Ovary (tissue), 9 donors: ENCODE data around the gene BACH2. TPM values are rescaled to one million over a fixed set of nuclear protein-coding genes. Genes with fewer than 3 reads are reported as not detected.
"Not testable (repeated sequence)": the region's sequence is repeated elsewhere in the genome, so short reads cannot be mapped to it uniquely, and the experiment has no call there.

ENCODE experiments used
- DNase-seq, 5 donors: peaks; one replicate each; pipeline ENCODE4 v3.0.0-alpha.2; 2019 to 2020
- H3K27ac ChIP-seq, 2 donors: fragments of 200-600 bp; one replicate each; pipeline versions ENCODE4 v1.5.1 to v1.8.0; 2019 to 2022
- H3K27me3 ChIP-seq: fragments of 200-600 bp; one replicate; pipeline ENCODE4 v1.8.0; 2022
- H3K36me3 ChIP-seq: fragments of 200-600 bp; sonication (generic); one replicate; pipeline ENCODE4 v1.5.1; 2019
- H3K4me1 ChIP-seq: one replicate; pipeline ENCODE4 v1.8.1; 2013; ENCODE audit warnings: mild to moderate bottlenecking, moderate library complexity; ENCODE audit not compliant: insufficient read depth
- H3K4me3 ChIP-seq: fragments of 200-600 bp; sonication (generic); one replicate; pipeline ENCODE4 v1.5.1; 2017
- H3K9me3 ChIP-seq, 2 donors: fragments of 200-600 bp in 1 of 2; sonication (generic) in 1 of 2; one replicate each; pipeline versions ENCODE4 v1.5.1 to v1.8.1; 2013 to 2019; ENCODE audit warnings: mild to moderate bottlenecking in 1 of 2, moderate library complexity in 1 of 2
- EP300 ChIP-seq: sonication (generic); formaldehyde crosslinking; IDR thresholded peaks from one replicate; pipeline ENCODE4 v1.6.1; 2017; ENCODE audit warnings: antibody characterized with exemption
- POLR2A ChIP-seq: fragments of 450-650 bp; IDR thresholded peaks from one replicate; pipeline ENCODE4 v1.6.1; 2017; ENCODE audit warnings: antibody characterized with exemption, mild to moderate bottlenecking, moderate library complexity
- WGBS, 3 donors: extraction: QIAGEN DNeasy Blood & Tissue Kit in 1 of 3; methylation state at CpG; one replicate each; pipeline versions ENCODE4 v1.1.5 to v1.1.7; 2013 to 2017; 5-methylcytosine and 5-hydroxymethylcytosine counted together
- intact Hi-C, 4 donors: fragments of 100-400 bp; cut with DNase I; formaldehyde crosslinking; loops; one replicate each; pipeline versions ENCODE4 v1.11.0 to v1.15.1; 2022 to 2023
- polyA plus RNA-seq, 2 donors: library from polyadenylated mRNA; stranded (reverse); fragments of 200-250 nt in 1 of 2; fragments of 350-450 nt in 1 of 2; fragmentation: Illumina TruSeq in 1 of 2; extraction: RNeasy Lipid Tissue Mini Kit (QIAGEN cat#74804) in 1 of 2; gene quantifications; one replicate each; pipeline ENCODE4 v1.2.3, GENCODE V29; 2013 to 2014
- total RNA-seq, 7 donors: library from RNA; depleted of rRNA in 2 of 7; stranded (reverse); fragments of >200 nt in 2 of 7; fragmentation: NEBNext Ultra II Directional in 3 of 7; extraction: Animal tissue kit (Norgen Biotek cat#: 25700) in 3 of 7; gene quantifications; one replicate each; pipeline versions ENCODE4 v1.1.0 to v1.2.4, GENCODE V29; 2016 to 2023
- TF ChIP-seq, protein P1 (sequence below), 3 donors: fragments of 450-650 bp in 2 of 3; fragments of 200-600 bp in 1 of 3; IDR thresholded peaks; one replicate each; pipeline versions ENCODE4 v1.5.1 to v1.8.0; 2016 to 2022; ENCODE audit warnings: antibody characterized with exemption in 3 of 3, mild to moderate bottlenecking in 1 of 3
- donor health status: DM: no; HTN: no; CAD: no; lungs with moderate emphysema.
- donor health status: DM: no; HTN: no; CAD: no.
- donor health status: Bipolar disorder and iron deficiency.
- donor health status: DM: yes; HTN: yes; CAD: no.
- donor health status: DM: no; HTN: no; CAD: no.
- donor health status: DM: yes; HTN: yes; CAD: no.

BACH2 gene
- total and polyA plus RNA-seq, 9 donors, result 2.6 to 19.2 (median 10.5) TPM

DNA sequence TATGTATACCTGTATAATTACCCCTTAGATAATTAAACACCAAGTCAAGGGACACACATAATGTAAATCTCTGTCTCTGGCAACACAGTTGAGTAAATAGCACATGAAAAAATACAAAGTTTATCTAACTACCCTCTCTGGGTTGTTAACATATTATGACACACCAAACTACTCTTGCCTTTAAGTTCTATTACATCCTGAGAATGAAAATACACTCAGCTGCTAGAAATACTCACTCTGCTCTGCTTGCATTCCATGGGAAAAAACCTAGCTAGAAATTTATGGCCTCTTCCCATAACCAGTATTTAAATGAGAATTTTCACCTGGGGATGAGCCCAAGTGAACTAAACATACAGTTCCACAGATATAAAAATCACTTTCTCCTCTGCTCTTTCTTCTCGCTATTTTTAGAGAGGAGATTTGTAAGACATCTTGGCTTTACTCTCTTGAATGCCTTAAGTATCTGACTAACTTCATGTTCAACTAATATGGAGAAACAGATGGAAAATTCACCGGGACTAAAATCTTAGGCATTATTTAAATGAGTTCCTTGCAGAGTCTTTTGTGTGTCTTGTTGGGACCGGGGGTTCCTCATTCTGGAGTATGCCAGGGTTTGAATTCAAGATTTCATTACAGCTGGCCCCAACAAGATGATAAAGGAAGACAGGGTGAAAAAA is 261.5 kb downstream of the BACH2 start:
- Histone ChIP-seq H3K27me3 (no peaks in the 10 kb centered on the region), H3K9me3 (no peaks in the 10 kb centered on the region), H3K4me3 (no peak overlapping the region), H3K36me3 (no peaks in the 10 kb centered on the region), H3K4me1 (no peaks in the 10 kb centered on the region), H3K27ac (no peak overlapping the region)
- DNase-seq, result no peak
- intact Hi-C loops, result no loop called here
- TF ChIP-seq POLR2A (no peak), EP300 (no peak)
- WGBS, 3 donors, result 57 to 75% (median 62%) methylated on average over 3 of the region's 3 CpGs

DNA sequence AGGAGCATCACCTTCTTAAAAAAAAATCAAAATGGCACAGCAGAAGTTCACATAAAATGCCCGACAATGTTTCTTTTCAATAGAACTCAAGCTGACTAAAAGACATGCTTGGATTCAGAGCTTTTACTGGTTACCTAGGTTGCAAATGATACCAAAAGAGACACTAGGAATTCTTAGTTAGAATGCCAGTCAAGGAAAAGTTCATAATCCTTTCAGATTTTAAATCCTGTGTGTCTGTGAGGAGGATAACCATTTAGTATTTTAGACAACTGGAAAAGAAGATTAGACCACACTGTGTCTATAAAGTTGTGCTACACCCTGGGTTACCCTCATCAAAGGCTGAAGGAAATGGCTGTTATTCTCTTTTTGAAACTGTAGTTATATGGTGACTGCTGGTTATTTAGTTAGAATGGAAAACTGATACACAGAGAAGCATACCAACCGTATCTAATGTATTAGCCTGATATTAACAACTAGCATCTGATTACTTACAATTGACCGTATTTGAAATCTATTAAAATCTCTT is 262.8 kb downstream of the BACH2 start:
- Histone ChIP-seq H3K36me3 (no peaks in the 10 kb centered on the region), H3K27me3 (no peaks in the 10 kb centered on the region), H3K4me1 (no peaks in the 10 kb centered on the region), H3K9me3 (no peaks in the 10 kb centered on the region), H3K4me3 (no peak overlapping the region), H3K27ac (no peak overlapping the region)
- 62 to 95% (median 83%) methylated on average over 3 of the region's 3 CpGs for WGBS, 3 donors
- no peak for DNase-seq
- intact Hi-C loops, result no loop called here
- no peak for TF ChIP-seq EP300
- TF ChIP-seq, protein P1, sequence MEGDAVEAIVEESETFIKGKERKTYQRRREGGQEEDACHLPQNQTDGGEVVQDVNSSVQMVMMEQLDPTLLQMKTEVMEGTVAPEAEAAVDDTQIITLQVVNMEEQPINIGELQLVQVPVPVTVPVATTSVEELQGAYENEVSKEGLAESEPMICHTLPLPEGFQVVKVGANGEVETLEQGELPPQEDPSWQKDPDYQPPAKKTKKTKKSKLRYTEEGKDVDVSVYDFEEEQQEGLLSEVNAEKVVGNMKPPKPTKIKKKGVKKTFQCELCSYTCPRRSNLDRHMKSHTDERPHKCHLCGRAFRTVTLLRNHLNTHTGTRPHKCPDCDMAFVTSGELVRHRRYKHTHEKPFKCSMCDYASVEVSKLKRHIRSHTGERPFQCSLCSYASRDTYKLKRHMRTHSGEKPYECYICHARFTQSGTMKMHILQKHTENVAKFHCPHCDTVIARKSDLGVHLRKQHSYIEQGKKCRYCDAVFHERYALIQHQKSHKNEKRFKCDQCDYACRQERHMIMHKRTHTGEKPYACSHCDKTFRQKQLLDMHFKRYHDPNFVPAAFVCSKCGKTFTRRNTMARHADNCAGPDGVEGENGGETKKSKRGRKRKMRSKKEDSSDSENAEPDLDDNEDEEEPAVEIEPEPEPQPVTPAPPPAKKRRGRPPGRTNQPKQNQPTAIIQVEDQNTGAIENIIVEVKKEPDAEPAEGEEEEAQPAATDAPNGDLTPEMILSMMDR (IDR thresholded peaks at IDR 0.05), result no peak
- no peak for TF ChIP-seq POLR2A

DNA sequence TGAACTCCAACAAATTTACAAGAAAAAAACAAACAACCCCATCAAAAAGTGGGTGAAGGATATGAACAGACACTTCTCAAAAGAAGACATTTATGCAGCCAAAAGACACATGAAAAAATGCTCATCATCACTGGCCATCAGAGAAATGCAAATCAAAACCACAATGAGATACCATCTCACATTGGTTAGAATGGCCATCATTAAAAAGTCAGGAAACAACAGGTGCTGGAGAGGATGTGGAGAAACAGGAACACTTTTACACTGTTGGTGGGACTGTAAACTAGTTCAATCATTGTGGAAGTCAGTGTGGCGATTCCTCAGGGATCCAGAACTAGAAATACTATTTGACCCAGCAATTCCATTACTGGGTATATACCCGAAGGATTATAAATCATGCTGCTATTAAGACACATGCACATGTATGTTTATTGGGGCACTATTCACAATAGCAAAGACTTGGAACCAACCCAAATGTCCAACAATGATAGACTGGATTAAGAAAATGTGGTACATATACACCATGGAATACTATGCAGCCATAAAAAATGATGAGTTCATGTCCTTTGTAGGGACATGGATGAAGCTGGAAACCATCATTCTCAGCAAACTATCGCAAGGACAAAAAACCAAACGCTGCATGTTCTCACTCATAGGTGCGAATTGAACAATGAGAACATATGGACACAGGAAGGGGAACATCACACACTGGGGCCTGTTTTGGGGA is 264.0 kb downstream of the BACH2 start:
- H3K27me3 ChIP-seq, H3K27ac ChIP-seq, H3K4me3 ChIP-seq, H3K36me3 ChIP-seq, intact Hi-C loops, DNase-seq, H3K9me3 ChIP-seq, H3K4me1 ChIP-seq: not testable (repeated sequence)
- WGBS, 3 donors, result 72 to 97% (median 92%) methylated on average over 5 of the region's 5 CpGs

DNA sequence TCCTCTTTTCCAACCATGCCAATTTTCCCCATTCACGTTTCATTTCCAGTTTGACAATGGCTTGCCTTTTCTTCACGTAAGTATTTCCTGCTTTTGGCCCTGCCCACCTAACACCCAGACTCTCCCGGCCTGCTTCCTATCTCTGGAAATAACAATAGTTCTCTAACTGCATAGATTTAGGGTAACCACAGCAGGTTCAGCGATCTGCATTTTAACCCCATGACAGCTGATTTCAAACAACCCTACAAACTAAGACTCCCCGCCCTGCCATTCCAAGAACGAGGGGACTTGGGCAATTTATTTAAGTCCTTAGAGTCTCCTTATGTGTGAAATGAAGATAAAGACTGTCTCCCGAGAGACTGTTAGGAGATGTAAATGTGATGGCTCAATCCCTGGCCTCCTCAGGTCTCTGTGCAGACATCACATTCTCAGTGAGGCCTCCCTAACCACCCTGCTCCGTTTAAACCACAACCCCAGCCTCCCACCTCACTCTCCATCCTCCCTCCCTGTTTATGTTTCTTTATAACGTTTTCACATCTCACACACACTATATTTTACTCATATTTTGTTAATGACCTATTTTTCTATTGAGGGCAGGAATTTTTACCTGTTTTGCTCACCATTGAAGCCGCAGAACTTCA is 267.5 kb downstream of the BACH2 start:
- 71 to 78% (median 72%) methylated on average over 10 of the region's 10 CpGs for WGBS, 3 donors

DNA sequence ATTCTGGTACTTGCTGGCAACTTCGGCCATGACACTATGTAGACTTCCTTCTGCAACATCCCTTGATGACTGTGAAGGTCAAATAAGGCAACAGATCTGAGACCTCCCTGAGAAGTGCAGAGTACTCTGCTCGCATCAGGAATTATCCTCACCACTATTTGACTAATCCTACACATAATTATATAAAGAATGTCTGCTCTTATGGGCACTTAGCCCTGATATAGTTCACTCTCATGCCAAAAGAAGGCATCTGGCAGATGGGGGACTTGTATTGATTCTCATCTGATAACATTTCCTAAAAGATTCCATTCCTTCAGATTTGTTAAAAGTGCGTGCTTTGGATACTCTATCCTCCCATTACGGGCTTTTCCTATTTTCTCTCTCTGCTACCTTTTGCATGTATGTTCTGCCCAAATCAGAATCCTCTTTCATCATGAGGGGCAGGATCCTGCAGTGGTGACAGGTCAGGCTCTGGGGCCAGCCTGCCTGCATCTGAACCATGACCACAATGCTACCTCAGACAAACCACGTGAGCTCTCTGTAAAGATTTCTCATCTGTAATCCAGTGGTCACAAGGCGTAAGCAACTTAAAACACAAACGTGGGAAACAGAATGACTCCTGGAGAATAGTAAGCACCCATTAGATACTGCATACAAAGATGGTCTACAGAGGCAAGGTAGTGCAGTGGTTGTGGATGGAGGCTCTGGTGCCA is 268.4 kb downstream of the BACH2 start:
- intact Hi-C loops, result no loop called here
- no peaks in the 10 kb centered on the region for H3K36me3 ChIP-seq
- no peaks in the 10 kb centered on the region for H3K27me3 ChIP-seq
- 90 to 93% (median 92%) methylated on average over 7 of the region's 7 CpGs for WGBS, 3 donors
- H3K27ac ChIP-seq, result no peak overlapping the region
- no peaks in the 10 kb centered on the region for H3K4me1 ChIP-seq
- TF ChIP-seq EP300, result no peak
- no peak for TF ChIP-seq POLR2A
- TF ChIP-seq, protein P1 (IDR thresholded peaks at IDR 0.05), result no peak
- H3K4me3 ChIP-seq, result no peak overlapping the region
- DNase-seq, result no peak
- no peaks in the 10 kb centered on the region for H3K9me3 ChIP-seq

More for the DNA sequence above, 267.5 kb downstream of the BACH2 start:
- intact Hi-C loops, result no loop called here
- DNase-seq, result no peak
- H3K36me3 ChIP-seq, result no peaks in the 10 kb centered on the region
- no peak overlapping the region for H3K27ac ChIP-seq
- no peaks in the 10 kb centered on the region for H3K9me3 ChIP-seq
- H3K4me3 ChIP-seq, result no peak overlapping the region
- no peaks in the 10 kb centered on the region for H3K27me3 ChIP-seq
- TF ChIP-seq EP300 (no peak), POLR2A (no peak)
- TF ChIP-seq, protein P1 (IDR thresholded peaks at IDR 0.05), result no peak
- no peaks in the 10 kb centered on the region for H3K4me1 ChIP-seq
